Keratinocyte (primary cell): ENCODE measurements around the gene FOXK1. TPM values are rescaled to one million over a fixed set of nuclear protein-coding genes. Genes with fewer than 3 reads are reported as not detected.

Source experiments
- DNase-seq: peaks from one replicate; pipeline ENCODE4 v3.0.0-alpha.2; 2011; ENCODE audit warnings: low read depth, missing footprints, low spot score
- FAIRE-seq: peaks from 2 replicates; lab custom pipeline; 2011; peaks lifted over from hg19 to GRCh38; lab: Jason Lieb, UNC
- H2AFZ ChIP-seq: 2 replicates; pipeline ENCODE4 v1.6.0; 2012; ENCODE audit warnings: low read length, control low read depth, inconsistent platforms; ENCODE audit not compliant: control insufficient read depth
- H3K27ac ChIP-seq: 2 replicates; pipeline ENCODE4 v1.5.1; 2011; ENCODE audit warnings: low read length; ENCODE audit not compliant: control insufficient read depth, insufficient read depth
- H3K27me3 ChIP-seq: 3 replicates; pipeline ENCODE4 v1.6.0; 2011; ENCODE audit warnings: low read length; ENCODE audit not compliant: control insufficient read depth, insufficient read depth; ENCODE audit errors: extremely low read depth
- H3K36me3 ChIP-seq, 2 experiments: 2 replicates in 1 of 2; 3 replicates in 1 of 2; pipeline ENCODE4 v1.5.1; 2011; ENCODE audit warnings: low read length in 2 of 2, mild to moderate bottlenecking in 1 of 2; ENCODE audit not compliant: control insufficient read depth in 2 of 2, insufficient read depth in 2 of 2; ENCODE audit errors: extremely low read depth in 1 of 2
- H3K4me1 ChIP-seq: 3 replicates; pipeline ENCODE4 v1.5.1; 2011; ENCODE audit warnings: low read length; ENCODE audit not compliant: control insufficient read depth, insufficient read depth; ENCODE audit errors: extremely low read depth
- H3K4me2 ChIP-seq: 3 replicates; pipeline ENCODE4 v1.6.0; 2011; ENCODE audit warnings: low read depth, low read length; ENCODE audit not compliant: control insufficient read depth, insufficient read depth; ENCODE audit errors: extremely low read depth
- H3K4me3 ChIP-seq, 3 experiments: fragments of 200-600 bp in 1 of 3; sonication (generic) in 1 of 3; 2 replicates in 2 of 3; 3 replicates in 1 of 3; pipeline ENCODE4 v1.5.1; 2011 to 2016; ENCODE audit warnings: low read length in 3 of 3, mild to moderate bottlenecking in 3 of 3, control low read depth in 2 of 3, inconsistent platforms in 1 of 3, low read depth in 1 of 3, mixed read lengths in 1 of 3, mixed run types in 1 of 3, moderate library complexity in 1 of 3; ENCODE audit not compliant: control insufficient read depth in 2 of 3, insufficient read depth in 2 of 3; ENCODE audit errors: extremely low read depth in 1 of 3
- H3K79me2 ChIP-seq: 2 replicates; pipeline ENCODE4 v1.6.0; 2012; ENCODE audit warnings: low read length; ENCODE audit not compliant: control insufficient read depth, insufficient read depth
- H3K9ac ChIP-seq: 3 replicates; pipeline ENCODE4 v1.6.0; 2011; ENCODE audit warnings: low read length; ENCODE audit not compliant: control insufficient read depth, insufficient read depth; ENCODE audit errors: extremely low read depth
- H3K9me1 ChIP-seq: 3 replicates; pipeline ENCODE4 v1.6.0; 2011; ENCODE audit warnings: low read length; ENCODE audit not compliant: control insufficient read depth, insufficient read depth; ENCODE audit errors: extremely low read depth
- H3K9me3 ChIP-seq: 2 replicates; pipeline ENCODE4 v1.5.1; 2012; ENCODE audit warnings: low read depth, low read length; ENCODE audit not compliant: control insufficient read depth
- H4K20me1 ChIP-seq: 3 replicates; pipeline ENCODE4 v1.6.0; 2011; ENCODE audit warnings: low read length; ENCODE audit not compliant: control insufficient read depth, insufficient read depth; ENCODE audit errors: extremely low read depth
- CTCF ChIP-seq, 3 experiments: IDR thresholded peaks in 1 of 3; conservative IDR thresholded peaks in 1 of 3; optimal IDR thresholded peaks in 1 of 3; 2 replicates in 2 of 3; 3 replicates in 1 of 3; pipeline versions ENCODE3 to v1.5.1; 2011; ENCODE audit warnings: low read length in 3 of 3, mild to moderate bottlenecking in 3 of 3, moderate library complexity in 2 of 3, control low read depth in 1 of 3, inconsistent platforms in 1 of 3; ENCODE audit not compliant: insufficient read depth in 2 of 3; ENCODE audit errors: extremely low read depth in 1 of 3
- EZH2 ChIP-seq: IDR thresholded peaks from one replicate; pipeline ENCODE4 v1.6.1; 2012; ENCODE audit warnings: inconsistent platforms, mild to moderate bottlenecking, low read length, moderate library complexity
- dilution Hi-C: fragments of 300-500 bp; cut with MboI; formaldehyde crosslinking; loops from one replicate; pipeline ENCODE4 v1.7.0; 2020; ENCODE audit warnings: low sequenced_read_pairs; ENCODE audit not compliant: extremely low pct_ligation_motif_present
- polyA plus RNA-seq, 5 experiments: library from polyadenylated mRNA; depleted of rRNA in 3 of 5; stranded (reverse) in 3 of 5; stranded (forward) in 1 of 5; unstranded in 1 of 5; fragments of >200 nt; gene quantifications; 1 replicate in 1 of 5; 2 replicates in 3 of 5; 3 replicates in 1 of 5; pipeline versions ENCODE4 v1.2.1 to v1.2.3, GENCODE V29; 2011 to 2012; ENCODE audit warnings: missing spikeins in 2 of 5, low read depth in 1 of 5, low replicate concordance in 1 of 5

Gene FOXK1
- polyA plus RNA-seq, 1 donor (not counting 4 experiments of a cell fraction or from before 2014, with no cell fraction given), result 4.4 TPM

- H3K27ac ChIP-seq, result no peak overlapping the region
- FAIRE-seq (no peak), DNase-seq (no peak)
- TF ChIP-seq EZH2 (no peak), CTCF (optimal IDR thresholded peaks at IDR 0.05 in 1 of 3, IDR thresholded peaks at IDR 0.05 in 1 of 3, conservative IDR thresholded peaks at IDR 0.05 in 1 of 3; ENCODE audit: extremely low read depth in 1 of 3, insufficient read depth in 2 of 3, low read length in 3 of 3) (no peak)
- H3K27me3 ChIP-seq, result no peaks in the 10 kb centered on the region
- no peaks in the 10 kb centered on the region for H3K9me1 ChIP-seq
- no peak overlapping the region for H3K9ac ChIP-seq
- H3K4me2 ChIP-seq, result no peak overlapping the region
- dilution Hi-C loops, result no loop called here
- H3K4me1 ChIP-seq, result no peaks in the 10 kb centered on the region
- peaks cover 8% of the 10 kb centered on the region for H4K20me1 ChIP-seq
- peaks cover 4 to 5% of the 10 kb centered on the region in 2 experiments for H3K36me3 ChIP-seq
- H3K79me2 ChIP-seq, result peaks cover 96% of the 10 kb centered on the region
- H2AFZ ChIP-seq, result no peak overlapping the region
- H3K4me3 ChIP-seq, result no peak overlapping the region
- H3K9me3 ChIP-seq, result no peaks in the 10 kb centered on the region
Observed at GRCh38 chr7:4714161-4714700, 32.1 kb downstream of the FOXK1 start.

GRCh38 chr7:4714767-4715409, 32.8 kb downstream of the FOXK1 start:
- Histone ChIP-seq H3K27me3 (no peaks in the 10 kb centered on the region), H3K4me3 (no peak overlapping the region), H3K27ac (no peak overlapping the region), H3K9me3 (no peaks in the 10 kb centered on the region), H3K9me1 (no peaks in the 10 kb centered on the region), H3K4me1 (no peaks in the 10 kb centered on the region), H3K36me3 (peaks cover 2 to 4% of the 10 kb centered on the region in 2 experiments), H3K79me2 (peaks cover 93% of the 10 kb centered on the region), H2AFZ (no peak overlapping the region), H4K20me1 (peaks cover 5% of the 10 kb centered on the region), H3K4me2 (no peak overlapping the region), H3K9ac (no peak overlapping the region)
- FAIRE-seq (no peak), DNase-seq (no peak)
- dilution Hi-C loops, result no loop called here
- no peak for TF ChIP-seq EZH2
- TF ChIP-seq CTCF (optimal IDR thresholded peaks at IDR 0.05 in 1 of 3, IDR thresholded peaks at IDR 0.05 in 1 of 3, conservative IDR thresholded peaks at IDR 0.05 in 1 of 3; ENCODE audit: extremely low read depth in 1 of 3, insufficient read depth in 2 of 3, low read length in 3 of 3), result no peak
